ENCODE measurements around the gene B3GALT4. TPM values are rescaled to one million over a fixed set of nuclear protein-coding genes. Genes with fewer than 3 reads are reported as not detected.

Gene B3GALT4
- total and polyA plus RNA-seq, 2 donors (not counting 1 experiment from before 2014, with no cell fraction given), result 10.2 to 44.1 TPM

DNA sequence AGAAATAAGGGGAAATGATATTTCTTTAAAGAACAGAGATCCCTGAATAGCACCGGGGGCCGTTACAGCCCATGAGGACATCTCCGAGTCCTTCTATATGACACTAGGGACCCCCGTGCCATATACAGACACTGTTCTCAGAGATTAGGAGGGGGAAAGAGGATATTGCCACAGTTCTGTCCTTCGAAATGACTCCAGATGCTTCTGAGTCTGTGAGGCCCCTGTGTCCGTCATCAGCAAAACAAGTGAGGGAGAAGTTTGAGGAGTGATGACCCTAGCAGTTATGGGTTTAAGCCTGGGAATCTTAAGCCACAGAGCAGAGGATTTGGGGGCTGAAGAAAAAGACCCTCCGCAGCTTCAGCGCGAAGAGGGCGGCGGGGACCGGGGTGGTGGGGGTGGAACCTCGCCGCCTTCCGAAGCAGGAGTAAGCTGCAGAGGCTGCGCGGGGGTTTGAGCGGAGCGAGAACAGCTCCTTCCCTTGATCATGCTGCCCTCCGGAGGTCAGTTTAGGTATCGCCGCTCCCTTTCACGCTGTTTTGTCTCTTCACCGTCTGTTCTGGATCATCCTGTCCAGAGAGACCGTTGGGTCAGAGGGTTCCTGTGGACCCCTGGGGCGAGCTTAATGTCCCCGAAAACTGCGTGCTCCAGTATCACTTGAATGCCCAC lies 28.8 kb upstream of the B3GALT4 start:
- peak overlapping the region; percentile 97 for H3K27ac Mint-ChIP-seq
- H3K4me3 ChIP-seq (ENCODE audit: control extremely low read depth in 1 of 5, extremely low read depth in 1 of 5, insufficient read depth in 1 of 5, low read depth in 2 of 5, low read length in 4 of 5), result peak overlapping the region; percentile 63 to 77 (median 74)
- peak; percentile 94 for DNase-seq
- H3K27me3 Mint-ChIP-seq, result peaks cover 9% of the 10 kb centered on the region
- peak overlapping the region; percentile 97 for H3K4me3 Mint-ChIP-seq
- ATAC-seq (ENCODE audit: low read depth), result peak; percentile 48
- 0% methylated on average over 24 of the region's 28 CpGs for WGBS (ENCODE audit: insufficient coverage)
- no peaks in the 10 kb centered on the region for H3K9me3 Mint-ChIP-seq (ENCODE audit: insufficient read depth)
- peaks cover 0 to 4% (median 0%) of the 10 kb centered on the region in 4 experiments for H3K27me3 ChIP-seq (replicated peaks in 1 of 4; ENCODE audit: control extremely low read depth in 1 of 4, control insufficient read depth in 3 of 4, insufficient read depth in 4 of 4, low read length in 3 of 4)
- no peaks in the 10 kb centered on the region for H3K9me3 ChIP-seq (ENCODE audit: control extremely low read depth in 1 of 3, control insufficient read depth in 2 of 3, insufficient read depth in 1 of 3, low read length in 2 of 3)
- TF ChIP-seq, protein P1, sequence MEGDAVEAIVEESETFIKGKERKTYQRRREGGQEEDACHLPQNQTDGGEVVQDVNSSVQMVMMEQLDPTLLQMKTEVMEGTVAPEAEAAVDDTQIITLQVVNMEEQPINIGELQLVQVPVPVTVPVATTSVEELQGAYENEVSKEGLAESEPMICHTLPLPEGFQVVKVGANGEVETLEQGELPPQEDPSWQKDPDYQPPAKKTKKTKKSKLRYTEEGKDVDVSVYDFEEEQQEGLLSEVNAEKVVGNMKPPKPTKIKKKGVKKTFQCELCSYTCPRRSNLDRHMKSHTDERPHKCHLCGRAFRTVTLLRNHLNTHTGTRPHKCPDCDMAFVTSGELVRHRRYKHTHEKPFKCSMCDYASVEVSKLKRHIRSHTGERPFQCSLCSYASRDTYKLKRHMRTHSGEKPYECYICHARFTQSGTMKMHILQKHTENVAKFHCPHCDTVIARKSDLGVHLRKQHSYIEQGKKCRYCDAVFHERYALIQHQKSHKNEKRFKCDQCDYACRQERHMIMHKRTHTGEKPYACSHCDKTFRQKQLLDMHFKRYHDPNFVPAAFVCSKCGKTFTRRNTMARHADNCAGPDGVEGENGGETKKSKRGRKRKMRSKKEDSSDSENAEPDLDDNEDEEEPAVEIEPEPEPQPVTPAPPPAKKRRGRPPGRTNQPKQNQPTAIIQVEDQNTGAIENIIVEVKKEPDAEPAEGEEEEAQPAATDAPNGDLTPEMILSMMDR (IDR thresholded peaks at IDR 0.05), result peak; percentile 97
- no peak for TF ChIP-seq EZH2 (IDR thresholded peaks at IDR 0.05; ENCODE audit: borderline replicate concordance, insufficient read depth, low read depth, low read length, poor library complexity, severe bottlenecking)
- H3K4me2 ChIP-seq (replicated peaks; ENCODE audit: low read depth, low read length, poor library complexity, severe bottlenecking), result peak overlapping the region; percentile 98
- H4K20me1 ChIP-seq (ENCODE audit: control insufficient read depth, insufficient read depth, low read length, poor library complexity, severe bottlenecking), result no peaks in the 10 kb centered on the region
- H3K36me3 ChIP-seq (replicated peaks in 1 of 2; ENCODE audit: control extremely low read depth in 1 of 2, control insufficient read depth in 1 of 2, extremely low read depth in 1 of 2, insufficient read depth in 2 of 2, low read length in 1 of 2), result peaks cover 0 to 9% of the 10 kb centered on the region in 2 experiments
- ChIA-PET CTCF (interaction anchor here (0.7 to 6.0 kb wide), 50 partner anchors 9 to 834 kb away, joined by 3 to 80 read pairs (median 5); partner anchors contain the start of genes B3GALT4, HLA-DPB1, HSD17B8 and PFDN6), POLR2A (interaction anchor here (0.5 to 1.7 kb wide), 17 partner anchors 23 to 410 kb away, joined by 3 to 12 read pairs (median 3); partner anchors contain the start of genes B3GALT4, HLA-DPB1, HSD17B8 and RING1)
- H3K27ac ChIP-seq (ENCODE audit: low read length in 2 of 2), result peak overlapping the region; percentile 75 to 88
- intact Hi-C loops (cut with micrococcal nuclease), result loop anchor here (1.0 to 10.0 kb wide), 9 partner anchors 41 to 353 kb away; partner anchors contain the start of genes HLA-DMB, PFDN6, RGL2 and WDR46
- H3K79me2 ChIP-seq (ENCODE audit: control insufficient read depth, insufficient read depth, low read length), result peaks cover 9% of the 10 kb centered on the region
- peaks cover 31% of the 10 kb centered on the region for H3K4me1 Mint-ChIP-seq
- H3K4me1 ChIP-seq (ENCODE audit: control insufficient read depth in 2 of 2, insufficient read depth in 2 of 2, low read length in 2 of 2), result peaks cover 12 to 24% of the 10 kb centered on the region in 2 donors
- peak overlapping the region; percentile 73 for H3K9ac ChIP-seq (ENCODE audit: low read length)
- peak overlapping the region; percentile 87 for H2AFZ ChIP-seq (ENCODE audit: insufficient read depth, low read depth, low read length, poor library complexity, severe bottlenecking)

DNA sequence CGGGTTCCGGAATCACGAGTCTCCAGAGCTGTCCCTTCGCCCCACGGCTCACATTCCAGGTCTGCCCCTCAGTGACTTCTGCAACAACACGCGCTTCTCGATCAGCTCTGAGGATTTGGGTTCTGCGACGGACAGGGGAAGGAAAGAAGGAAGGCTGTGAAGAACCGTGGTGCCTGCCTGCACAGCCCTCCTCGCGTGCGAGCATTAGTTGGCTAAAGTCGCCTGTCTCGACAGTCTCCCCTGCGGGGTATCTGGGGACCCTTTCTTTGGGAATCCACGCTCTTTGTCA lies 28.3 kb upstream of the B3GALT4 start:
- POLR2A ChIA-PET, result interaction anchor here (0.9 to 1.7 kb wide), 12 partner anchors 23 to 403 kb away, joined by 3 to 12 read pairs (median 3); partner anchors contain the start of genes B3GALT4, HLA-DPB1, HSD17B8 and RING1
- DNase-seq, result no peak
- no peak for ATAC-seq (ENCODE audit: low read depth)
- 2% methylated on average over 17 of the region's 18 CpGs for WGBS (ENCODE audit: insufficient coverage)
- H3K27me3 Mint-ChIP-seq, result peaks cover 5% of the 10 kb centered on the region
- peaks cover 0 to 9% of the 10 kb centered on the region in 2 experiments for H3K36me3 ChIP-seq (replicated peaks in 1 of 2; ENCODE audit: control extremely low read depth in 1 of 2, control insufficient read depth in 1 of 2, extremely low read depth in 1 of 2, insufficient read depth in 2 of 2, low read length in 1 of 2)
- peak overlapping the region; percentile 63 to 77 (median 74) for H3K4me3 ChIP-seq (ENCODE audit: control extremely low read depth in 1 of 5, extremely low read depth in 1 of 5, insufficient read depth in 1 of 5, low read depth in 2 of 5, low read length in 4 of 5)
- peak overlapping the region; percentile 98 for H3K4me2 ChIP-seq (replicated peaks; ENCODE audit: low read depth, low read length, poor library complexity, severe bottlenecking)
- no peaks in the 10 kb centered on the region for H3K9me3 Mint-ChIP-seq (ENCODE audit: insufficient read depth)
- CTCF ChIA-PET, result interaction anchor here (0.8 to 6.0 kb wide), 50 partner anchors 9 to 835 kb away, joined by 3 to 80 read pairs (median 5); partner anchors contain the start of genes B3GALT4, HLA-DPB1, HSD17B8 and PFDN6
- peaks cover 12 to 24% of the 10 kb centered on the region in 2 donors for H3K4me1 ChIP-seq (ENCODE audit: control insufficient read depth in 2 of 2, insufficient read depth in 2 of 2, low read length in 2 of 2)
- peaks cover 31% of the 10 kb centered on the region for H3K4me1 Mint-ChIP-seq
- peak overlapping the region; percentile 73 for H3K9ac ChIP-seq (ENCODE audit: low read length)
- no peaks in the 10 kb centered on the region for H4K20me1 ChIP-seq (ENCODE audit: control insufficient read depth, insufficient read depth, low read length, poor library complexity, severe bottlenecking)
- peaks cover 9% of the 10 kb centered on the region for H3K79me2 ChIP-seq (ENCODE audit: control insufficient read depth, insufficient read depth, low read length)
- no peak for TF ChIP-seq EZH2 (IDR thresholded peaks at IDR 0.05; ENCODE audit: borderline replicate concordance, insufficient read depth, low read depth, low read length, poor library complexity, severe bottlenecking)
- TF ChIP-seq, protein P1 (IDR thresholded peaks at IDR 0.05), result peak; percentile 70
- peak overlapping the region; percentile 75 to 88 for H3K27ac ChIP-seq (ENCODE audit: low read length in 2 of 2)
- peak overlapping the region; percentile 87 for H2AFZ ChIP-seq (ENCODE audit: insufficient read depth, low read depth, low read length, poor library complexity, severe bottlenecking)
- H3K9me3 ChIP-seq (ENCODE audit: control extremely low read depth in 1 of 3, control insufficient read depth in 2 of 3, insufficient read depth in 1 of 3, low read length in 2 of 3), result no peaks in the 10 kb centered on the region
- peak overlapping the region; percentile 97 for H3K27ac Mint-ChIP-seq
- peak overlapping the region; percentile 97 for H3K4me3 Mint-ChIP-seq
- intact Hi-C loops (cut with micrococcal nuclease), result loop anchor here (1.0 to 10.0 kb wide), 9 partner anchors 40 to 354 kb away; partner anchors contain the start of genes HLA-DMB, PFDN6, RGL2 and WDR46
- H3K27me3 ChIP-seq (replicated peaks in 1 of 4; ENCODE audit: control extremely low read depth in 1 of 4, control insufficient read depth in 3 of 4, insufficient read depth in 4 of 4, low read length in 3 of 4), result peaks cover 0 to 4% (median 0%) of the 10 kb centered on the region in 4 experiments

Data from B cell (primary cell).